Measurements from ENCODE around the gene ISG20L2. TPM values are rescaled to one million over a fixed set of nuclear protein-coding genes. Genes with fewer than 3 reads are reported as not detected.

ISG20L2 gene
- total RNA-seq, 1 donor from 2014 or later = 28.3 TPM

GRCh38 chr1:156756355-156756754 is 27.8 kb upstream of the ISG20L2 start:
- H3K36me3 ChIP-seq = no peaks in the 10 kb centered on the region
- DNase-seq (no peak), ATAC-seq (no peak)
- H3K4me3 ChIP-seq = no peak overlapping the region
- intact Hi-C loops (cut with DNase I) = no loop called here
- no peak for TF ChIP-seq CTCF (IDR thresholded peaks at IDR 0.05)
- no peak overlapping the region for H3K27ac ChIP-seq
- H3K9me3 ChIP-seq = no peaks in the 10 kb centered on the region
- H3K4me1 ChIP-seq = peaks cover 12% of the 10 kb centered on the region
- H3K27me3 ChIP-seq = no peaks in the 10 kb centered on the region

GRCh38 chr1:156755527-156755950 is 27.0 kb upstream of the ISG20L2 start:
- no peaks in the 10 kb centered on the region for H3K9me3 ChIP-seq
- intact Hi-C loops (cut with DNase I) = no loop called here
- ATAC-seq (no peak), DNase-seq (no peak)
- no peak for TF ChIP-seq CTCF (IDR thresholded peaks at IDR 0.05)
- no peak overlapping the region for H3K4me3 ChIP-seq
- H3K4me1 ChIP-seq = peaks cover 12% of the 10 kb centered on the region
- no peaks in the 10 kb centered on the region for H3K36me3 ChIP-seq
- no peak overlapping the region for H3K27ac ChIP-seq
- H3K27me3 ChIP-seq = no peaks in the 10 kb centered on the region

- H3K9me3 ChIP-seq = no peaks in the 10 kb centered on the region
- no peaks in the 10 kb centered on the region for H3K27me3 ChIP-seq
- intact Hi-C loops (cut with DNase I) = no loop called here
- H3K27ac ChIP-seq = no peak overlapping the region
- peaks cover 20% of the 10 kb centered on the region for H3K4me1 ChIP-seq
- TF ChIP-seq CTCF (IDR thresholded peaks at IDR 0.05) = no peak
- H3K4me3 ChIP-seq = no peak overlapping the region
- DNase-seq (no peak), ATAC-seq (no peak)
- H3K36me3 ChIP-seq = no peaks in the 10 kb centered on the region
Measured at GRCh38 chr1:156754219-156754618, 25.7 kb upstream of the ISG20L2 start.

GRCh38 chr1:156752843-156753482 is 24.4 kb upstream of the ISG20L2 start:
- TF ChIP-seq CTCF (IDR thresholded peaks at IDR 0.05) = no peak
- no peaks in the 10 kb centered on the region for H3K27me3 ChIP-seq
- DNase-seq = no peak
- no peaks in the 10 kb centered on the region for H3K36me3 ChIP-seq
- H3K9me3 ChIP-seq = no peaks in the 10 kb centered on the region
- ATAC-seq = no peak
- H3K4me1 ChIP-seq = peaks cover 33% of the 10 kb centered on the region
- intact Hi-C loops (cut with DNase I) = no loop called here
- H3K27ac ChIP-seq = peak overlapping the region; percentile 98
- peak overlapping the region; percentile 96 for H3K4me3 ChIP-seq

- H3K4me1 ChIP-seq = peaks cover 41% of the 10 kb centered on the region
- no peak for TF ChIP-seq CTCF (IDR thresholded peaks at IDR 0.05)
- intact Hi-C loops (cut with DNase I) = no loop called here
- ATAC-seq = peak; percentile 91
- peak; percentile 99 for DNase-seq
- peak overlapping the region; percentile 98 for H3K27ac ChIP-seq
- no peaks in the 10 kb centered on the region for H3K27me3 ChIP-seq
- no peaks in the 10 kb centered on the region for H3K9me3 ChIP-seq
- peak overlapping the region; percentile 96 for H3K4me3 ChIP-seq
- no peaks in the 10 kb centered on the region for H3K36me3 ChIP-seq
Measured at GRCh38 chr1:156751757-156752481, 23.4 kb upstream of the ISG20L2 start.
